Esophagus muscularis mucosa (tissue), 4 donors: ENCODE data around the gene MCTP2. TPM values are rescaled to one million over a fixed set of nuclear protein-coding genes. Genes with fewer than 3 reads are reported as not detected.

Experiments used
- DNase-seq: peaks from one replicate; pipeline ENCODE4 v3.0.0-alpha.2; 2017; ENCODE audit errors: extremely low spot score
- H3K27ac ChIP-seq, 4 donors: fragments of 200-600 bp; sonication (generic); replicated peaks in 1 of 4; 1 replicate in 3 of 4; 2 replicates in 1 of 4; pipeline ENCODE4 v1.5.1; 2016 to 2019; ENCODE audit warnings: mild to moderate bottlenecking in 1 of 4
- H3K27me3 ChIP-seq, 4 donors: fragments of 200-600 bp; sonication (generic); one replicate each; pipeline versions ENCODE4 v1.5.1 to v1.6.0; 2016 to 2019
- H3K36me3 ChIP-seq, 4 donors: fragments of 200-600 bp; sonication (generic); one replicate each; pipeline ENCODE4 v1.5.1; 2016 to 2019
- H3K4me1 ChIP-seq, 4 donors: fragments of 200-600 bp; sonication (generic); one replicate each; pipeline ENCODE4 v1.5.1; 2016 to 2019
- H3K4me3 ChIP-seq, 4 donors: fragments of 200-600 bp; sonication (generic); 1 replicate in 2 of 4; 2 replicates in 2 of 4; pipeline ENCODE4 v1.5.1; 2016 to 2019; ENCODE audit warnings: mild to moderate bottlenecking in 4 of 4, moderate library complexity in 1 of 4
- H3K9me3 ChIP-seq, 4 donors: fragments of 200-600 bp; sonication (generic); 1 replicate in 3 of 4; 2 replicates in 1 of 4; pipeline ENCODE4 v1.5.1; 2016 to 2019
- EP300 ChIP-seq: sonication (generic); formaldehyde crosslinking; IDR thresholded peaks from one replicate; pipeline ENCODE4 v1.6.1; 2017; ENCODE audit warnings: antibody characterized with exemption
- POLR2A ChIP-seq: fragments of 450-650 bp; IDR thresholded peaks from one replicate; pipeline ENCODE4 v1.6.1; 2017; ENCODE audit warnings: antibody characterized with exemption, moderate library complexity, mild to moderate bottlenecking, low read depth
- POLR2AphosphoS5 ChIP-seq, 2 donors: sonication (generic); formaldehyde crosslinking; IDR thresholded peaks; one replicate each; pipeline ENCODE4 v1.6.1; 2017; ENCODE audit warnings: antibody characterized with exemption in 2 of 2
- WGBS: methylation state at CpG from one replicate; pipeline ENCODE4 v1.1.5; 2018; 5-methylcytosine and 5-hydroxymethylcytosine counted together
- intact Hi-C: fragments of 100-400 bp; cut with DNase I; formaldehyde crosslinking; loops from one replicate; pipeline ENCODE4 v1.15.1; 2023
- total RNA-seq, 4 donors: library from RNA; depleted of rRNA; stranded (reverse); fragments of >200 nt; gene quantifications; one replicate each; pipeline versions ENCODE4 v1.1.0 to v1.2.1, GENCODE V29; 2016
- TF ChIP-seq, protein P1 (sequence below), 3 experiments: fragments of 200-600 bp in 2 of 3; fragments of 450-650 bp in 1 of 3; sonication (generic) in 2 of 3; IDR thresholded peaks; one replicate each; pipeline ENCODE4 v1.5.1; 2017 to 2019; ENCODE audit warnings: antibody characterized with exemption in 3 of 3, mild to moderate bottlenecking in 2 of 3, moderate library complexity in 1 of 3

MCTP2 gene
- total RNA-seq, 4 donors from 2014 or later, result 2.4 to 14.6 (median 4.4) TPM

DNA sequence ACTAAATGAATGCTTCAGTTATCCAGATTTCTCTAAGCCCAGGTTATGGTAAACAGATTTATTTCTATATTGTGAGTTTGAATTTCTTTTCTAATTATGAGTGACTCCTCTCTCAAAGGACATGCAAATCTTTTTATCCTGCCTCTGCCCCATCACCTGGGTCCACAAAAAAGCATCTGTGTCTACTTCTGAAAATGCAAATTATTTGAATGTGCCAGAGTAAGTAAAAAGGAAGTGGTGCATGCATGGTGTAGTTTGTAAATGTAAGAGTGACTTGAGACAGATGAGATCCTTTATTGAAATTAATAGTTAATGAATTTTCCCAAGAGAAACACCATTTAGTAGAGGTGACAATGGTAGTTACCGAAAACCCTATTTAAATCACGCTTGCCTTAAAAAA, 26.9 kb downstream of the MCTP2 start:
- no peak overlapping the region for H3K27ac ChIP-seq
- WGBS, result 100% methylated on average over 2 of the region's 2 CpGs
- TF ChIP-seq, protein P1, sequence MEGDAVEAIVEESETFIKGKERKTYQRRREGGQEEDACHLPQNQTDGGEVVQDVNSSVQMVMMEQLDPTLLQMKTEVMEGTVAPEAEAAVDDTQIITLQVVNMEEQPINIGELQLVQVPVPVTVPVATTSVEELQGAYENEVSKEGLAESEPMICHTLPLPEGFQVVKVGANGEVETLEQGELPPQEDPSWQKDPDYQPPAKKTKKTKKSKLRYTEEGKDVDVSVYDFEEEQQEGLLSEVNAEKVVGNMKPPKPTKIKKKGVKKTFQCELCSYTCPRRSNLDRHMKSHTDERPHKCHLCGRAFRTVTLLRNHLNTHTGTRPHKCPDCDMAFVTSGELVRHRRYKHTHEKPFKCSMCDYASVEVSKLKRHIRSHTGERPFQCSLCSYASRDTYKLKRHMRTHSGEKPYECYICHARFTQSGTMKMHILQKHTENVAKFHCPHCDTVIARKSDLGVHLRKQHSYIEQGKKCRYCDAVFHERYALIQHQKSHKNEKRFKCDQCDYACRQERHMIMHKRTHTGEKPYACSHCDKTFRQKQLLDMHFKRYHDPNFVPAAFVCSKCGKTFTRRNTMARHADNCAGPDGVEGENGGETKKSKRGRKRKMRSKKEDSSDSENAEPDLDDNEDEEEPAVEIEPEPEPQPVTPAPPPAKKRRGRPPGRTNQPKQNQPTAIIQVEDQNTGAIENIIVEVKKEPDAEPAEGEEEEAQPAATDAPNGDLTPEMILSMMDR (IDR thresholded peaks at IDR 0.05), result no peak
- TF ChIP-seq POLR2AphosphoS5 (IDR thresholded peaks at IDR 0.05) (no peak), EP300 (no peak), POLR2A (no peak)
- H3K4me1 ChIP-seq, result peaks cover 0 to 5% (median 0%) of the 10 kb centered on the region in 4 donors
- no peak overlapping the region for H3K4me3 ChIP-seq
- DNase-seq, result no peak
- H3K27me3 ChIP-seq, result no peaks in the 10 kb centered on the region
- no peaks in the 10 kb centered on the region for H3K36me3 ChIP-seq
- H3K9me3 ChIP-seq, result no peaks in the 10 kb centered on the region
- intact Hi-C loops, result no loop called here

DNA sequence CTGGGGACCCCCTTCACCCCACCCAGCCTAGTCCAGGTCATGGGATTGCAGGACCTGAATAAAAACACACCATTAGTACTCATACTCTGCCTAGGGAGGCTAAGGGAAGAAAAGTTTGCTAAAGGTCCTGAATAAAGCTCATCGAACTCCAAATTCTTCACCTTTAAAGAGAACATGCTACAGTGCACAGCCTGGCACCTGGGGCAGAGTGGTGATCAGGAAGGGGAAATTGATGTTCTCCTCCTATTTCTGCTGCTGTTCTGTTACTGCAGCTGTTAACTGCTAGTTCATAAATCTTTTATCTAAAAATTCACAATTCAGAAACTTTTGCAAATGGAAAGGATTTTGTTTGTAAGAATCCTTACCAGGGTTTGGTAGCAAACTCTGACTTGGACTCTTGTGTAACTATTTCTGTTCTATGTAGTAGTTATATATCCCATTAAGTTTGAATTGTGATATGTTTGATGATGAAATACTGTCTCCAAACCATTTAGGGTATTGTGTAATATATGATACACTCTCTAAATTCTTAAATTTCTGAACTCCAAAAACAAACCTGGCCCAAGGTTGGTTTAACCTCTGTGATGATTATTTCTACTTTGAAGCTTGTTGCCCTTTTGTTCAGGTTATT, 27.9 kb downstream of the MCTP2 start:
- Histone ChIP-seq H3K36me3 (no peaks in the 10 kb centered on the region), H3K4me1 (peaks cover 0 to 6% (median 2%) of the 10 kb centered on the region in 4 donors), H3K9me3 (no peaks in the 10 kb centered on the region), H3K4me3 (no peak overlapping the region), H3K27me3 (no peaks in the 10 kb centered on the region), H3K27ac (no peak overlapping the region)
- WGBS, result 82% methylated on average over 1 of the region's 1 CpG
- no peak for TF ChIP-seq POLR2A
- TF ChIP-seq, protein P1 (IDR thresholded peaks at IDR 0.05), result no peak
- no peak for TF ChIP-seq EP300
- TF ChIP-seq POLR2AphosphoS5 (IDR thresholded peaks at IDR 0.05), result no peak
- no peak for DNase-seq
- intact Hi-C loops, result no loop called here

GRCh38 chr15:94259863-94260262, 28.5 kb downstream of the MCTP2 start:
- Histone ChIP-seq H3K36me3 (no peaks in the 10 kb centered on the region), H3K27me3 (no peaks in the 10 kb centered on the region), H3K4me1 (peaks cover 0 to 6% (median 2%) of the 10 kb centered on the region in 4 donors), H3K9me3 (no peaks in the 10 kb centered on the region), H3K4me3 (no peak overlapping the region), H3K27ac (no peak overlapping the region)
- no peak for TF ChIP-seq POLR2A
- TF ChIP-seq EP300, result no peak
- TF ChIP-seq POLR2AphosphoS5 (IDR thresholded peaks at IDR 0.05), result no peak
- TF ChIP-seq, protein P1 (IDR thresholded peaks at IDR 0.05), result no peak
- WGBS, result 90% methylated on average over 3 of the region's 3 CpGs
- no peak for DNase-seq
- intact Hi-C loops, result no loop called here

DNA sequence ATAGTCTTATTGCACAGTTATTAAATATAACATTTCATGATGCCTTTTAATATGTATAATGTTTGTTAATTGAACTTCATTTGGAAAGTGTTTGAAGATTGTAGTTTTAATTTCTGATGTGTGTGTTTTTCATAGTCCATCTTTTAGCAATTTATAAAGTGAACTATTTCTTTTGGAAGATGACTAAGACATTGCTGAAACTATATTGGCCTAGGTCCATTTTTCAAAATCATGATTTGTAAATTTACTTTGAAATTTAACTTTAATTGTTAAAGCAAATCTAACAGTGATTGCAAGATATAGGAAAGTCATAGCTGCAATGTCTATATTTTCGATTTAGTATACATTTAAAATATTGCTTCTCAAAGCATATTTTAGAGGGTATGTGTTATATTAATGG, 30.8 kb downstream of the MCTP2 start:
- TF ChIP-seq, protein P1 (IDR thresholded peaks at IDR 0.05), result no peak
- no peak for TF ChIP-seq POLR2AphosphoS5 (IDR thresholded peaks at IDR 0.05)
- no peak for TF ChIP-seq EP300
- no peak for TF ChIP-seq POLR2A
- Histone ChIP-seq H3K9me3 (no peaks in the 10 kb centered on the region), H3K36me3 (no peaks in the 10 kb centered on the region), H3K27me3 (no peaks in the 10 kb centered on the region), H3K4me3 (no peak overlapping the region), H3K27ac (no peak overlapping the region), H3K4me1 (peaks cover 0 to 6% (median 2%) of the 10 kb centered on the region in 4 donors)
- intact Hi-C loops, result no loop called here
- 82% methylated on average over 1 of the region's 1 CpG for WGBS
- no peak for DNase-seq
